GM19452 (cell line): Measurements from ENCODE around the gene DAZAP1.

Experiments used
- ATAC-seq: cut with Tn5 transposase; IDR thresholded peaks from one replicate; pipeline ENCODE4 v1.9.1; 2021; ENCODE audit not compliant: unreplicated experiment

The DAZAP1 gene

GRCh38 chr19:1424192-1424955 lies 17.0 kb downstream of the DAZAP1 start:
- ATAC-seq, result no peak

- no peak for ATAC-seq
These were observed 17.9 kb downstream of the DAZAP1 start for GRCh38 chr19:1425102-1425837.

- ATAC-seq, result no peak
These were observed 18.5 kb downstream of the DAZAP1 start for GRCh38 chr19:1425902-1426301.

GRCh38 chr19:1426736-1427135 lies 19.4 kb downstream of the DAZAP1 start:
- no peak for ATAC-seq

- ATAC-seq, result no peak
These were observed 20.0 kb downstream of the DAZAP1 start for GRCh38 chr19:1427221-1427920.

- ATAC-seq, result no peak
These were observed 21.5 kb downstream of the DAZAP1 start for GRCh38 chr19:1428738-1429391.

GRCh38 chr19:1429750-1430149 lies 22.4 kb downstream of the DAZAP1 start:
- no peak for ATAC-seq

GRCh38 chr19:1430246-1430645 lies 22.9 kb downstream of the DAZAP1 start:
- no peak for ATAC-seq

GRCh38 chr19:1431759-1432506 lies 24.5 kb downstream of the DAZAP1 start:
- no peak for ATAC-seq

GRCh38 chr19:1432507-1432887 lies 25.1 kb downstream of the DAZAP1 start:
- ATAC-seq, result no peak

- ATAC-seq, result no peak
These were observed 26.0 kb downstream of the DAZAP1 start for GRCh38 chr19:1433119-1434039.

GRCh38 chr19:1434040-1434366 lies 26.6 kb downstream of the DAZAP1 start:
- no peak for ATAC-seq

GRCh38 chr19:1434577-1435060 lies 27.2 kb downstream of the DAZAP1 start:
- ATAC-seq, result no peak

GRCh38 chr19:1435378-1435989 lies 28.1 kb downstream of the DAZAP1 start:
- no peak for ATAC-seq

GRCh38 chr19:1437609-1438008 lies 30.2 kb downstream of the DAZAP1 start:
- ATAC-seq, result no peak

- ATAC-seq, result peak; percentile 66
These were observed 30.9 kb downstream of the DAZAP1 start, which contains the start of gene RPS15 for GRCh38 chr19:1438035-1438932. Gene RPS15 (plus strand): TSS chr19:1438396. CDS start chr19:1438426, 30 bp downstream.

GRCh38 chr19:1438933-1439354 lies 31.6 kb downstream of the DAZAP1 start:
- ATAC-seq, result no peak
